H9 (cell line): ENCODE data around the gene ARHGAP8. TPM values are rescaled to one million over a fixed set of nuclear protein-coding genes. Genes with fewer than 3 reads are reported as not detected.

Experiments used
- DNase-seq: peaks from one replicate; pipeline ENCODE4 v3.0.0-alpha.2; 2017
- H2AFZ ChIP-seq: one replicate; pipeline ENCODE4 v1.6.1; 2013; ENCODE audit warnings: mild to moderate bottlenecking, low read length, control low read depth, moderate library complexity
- H2AK5ac ChIP-seq: 2 replicates; pipeline ENCODE4 v1.6.1; 2013; ENCODE audit warnings: low read length, control low read depth, mixed read lengths; ENCODE audit not compliant: insufficient read length
- H2BK120ac ChIP-seq: one replicate; pipeline ENCODE4 v1.6.1; 2013; ENCODE audit warnings: low read depth, mild to moderate bottlenecking, low read length, control low read depth, inconsistent platforms; ENCODE audit not compliant: poor library complexity, severe bottlenecking
- H2BK12ac ChIP-seq: 2 replicates; pipeline ENCODE4 v1.6.1; 2013; ENCODE audit warnings: low read length, control low read depth, mixed read lengths, low read depth; ENCODE audit not compliant: insufficient read length
- H2BK15ac ChIP-seq: 2 replicates; pipeline ENCODE4 v1.6.1; 2013; ENCODE audit warnings: low read depth, low read length, control low read depth
- H2BK20ac ChIP-seq: one replicate; pipeline ENCODE4 v1.6.1; 2013; ENCODE audit warnings: low read depth, mild to moderate bottlenecking, low read length, control low read depth, inconsistent platforms; ENCODE audit not compliant: poor library complexity, severe bottlenecking
- H2BK5ac ChIP-seq: 2 replicates; pipeline ENCODE4 v1.6.1; 2013; ENCODE audit warnings: low read length, control low read depth, mixed read lengths; ENCODE audit not compliant: insufficient read length
- H3K14ac ChIP-seq: 2 replicates; pipeline ENCODE4 v1.6.1; 2013; ENCODE audit warnings: low read length, control low read depth; ENCODE audit not compliant: insufficient read depth
- H3K18ac ChIP-seq: 2 replicates; pipeline ENCODE4 v1.6.1; 2013; ENCODE audit warnings: low read depth, mild to moderate bottlenecking, mixed read lengths, low read length, control low read depth; ENCODE audit not compliant: insufficient read length
- H3K23ac ChIP-seq: 2 replicates; pipeline ENCODE4 v1.6.1; 2013; ENCODE audit warnings: low read length, control low read depth, mixed read lengths, low read depth; ENCODE audit not compliant: insufficient read length
- H3K23me2 ChIP-seq: 2 replicates; pipeline ENCODE4 v1.6.1; 2013; ENCODE audit warnings: low read depth, mild to moderate bottlenecking, mixed read lengths, low read length, control low read depth; ENCODE audit not compliant: insufficient read length, poor library complexity, severe bottlenecking
- H3K27ac ChIP-seq: 2 replicates; pipeline ENCODE4 v1.5.1; 2013; ENCODE audit warnings: low read length, control low read depth, mixed read lengths, low read depth; ENCODE audit not compliant: insufficient read length
- H3K27me3 ChIP-seq: 2 replicates; pipeline ENCODE4 v1.6.1; 2013; ENCODE audit warnings: low read length, control low read depth, inconsistent platforms; ENCODE audit not compliant: insufficient read depth
- H3K4ac ChIP-seq: 2 replicates; pipeline ENCODE4 v1.6.1; 2013; ENCODE audit warnings: low read depth, mild to moderate bottlenecking, control low read depth, inconsistent platforms, low read length, moderate library complexity
- H3K4me1 ChIP-seq: 2 replicates; pipeline ENCODE4 v1.6.1; 2013; ENCODE audit warnings: low read length, control low read depth, inconsistent platforms; ENCODE audit not compliant: insufficient read depth
- H3K4me2 ChIP-seq: 2 replicates; pipeline ENCODE4 v1.6.1; 2013; ENCODE audit warnings: low read length, control low read depth, mixed read lengths; ENCODE audit not compliant: insufficient read length, insufficient read depth
- H3K56ac ChIP-seq: 2 replicates; pipeline ENCODE4 v1.6.1; 2013; ENCODE audit warnings: low read depth, mild to moderate bottlenecking, mixed read lengths, low read length, control low read depth; ENCODE audit not compliant: insufficient read length
- H3K79me1 ChIP-seq: 2 replicates; pipeline ENCODE4 v1.6.1; 2013; ENCODE audit warnings: low read depth, mild to moderate bottlenecking, moderate library complexity, low read length, control low read depth, inconsistent platforms; ENCODE audit not compliant: insufficient read depth, poor library complexity, severe bottlenecking
- H3K79me2 ChIP-seq: 2 replicates; pipeline ENCODE4 v1.6.1; 2013; ENCODE audit warnings: low read length, control low read depth, inconsistent platforms; ENCODE audit not compliant: insufficient read depth
- H3K9ac ChIP-seq: 2 replicates; pipeline ENCODE4 v1.6.1; 2013; ENCODE audit warnings: low read length, control low read depth, mixed read lengths; ENCODE audit not compliant: insufficient read length; ENCODE audit errors: extremely low read depth
- H3K9me3 ChIP-seq: one replicate; pipeline ENCODE4 v1.6.1; 2013; ENCODE audit warnings: low read depth, low read length, inconsistent platforms; ENCODE audit not compliant: control insufficient read depth
- H3T11ph ChIP-seq: one replicate; pipeline ENCODE4 v1.6.1; 2013; ENCODE audit warnings: mild to moderate bottlenecking, low read length, control low read depth, inconsistent platforms
- H4K20me1 ChIP-seq: one replicate; pipeline ENCODE4 v1.6.1; 2013; ENCODE audit not compliant: control insufficient read depth, insufficient read length, insufficient read depth
- H4K5ac ChIP-seq: 2 replicates; pipeline ENCODE4 v1.6.1; 2013; ENCODE audit warnings: low read depth, mild to moderate bottlenecking, mixed read lengths, low read length, control low read depth; ENCODE audit not compliant: insufficient read length
- H4K8ac ChIP-seq: replicated peaks from 2 replicates; pipeline ENCODE4 v1.6.1; 2013; ENCODE audit warnings: low read length, control low read depth, mixed read lengths, low read depth; ENCODE audit not compliant: insufficient read length
- H4K91ac ChIP-seq: 2 replicates; pipeline ENCODE4 v1.6.1; 2013; ENCODE audit warnings: low read depth, mild to moderate bottlenecking, moderate library complexity, mixed read lengths, low read length, control low read depth; ENCODE audit not compliant: insufficient read length
- H3K27ac Mint-ChIP-seq, 3 experiments: 2 replicates in 2 of 3; 3 replicates in 1 of 3; pipeline ENCODE4 v1.8.0; 2020 to 2021; ENCODE audit warnings: mixed read lengths in 3 of 3, mild to moderate bottlenecking in 1 of 3, moderate library complexity in 1 of 3
- H3K27me3 Mint-ChIP-seq: 2 replicates; pipeline ENCODE4 v1.8.0; 2021; ENCODE audit warnings: low read depth, mild to moderate bottlenecking, moderate library complexity, mixed read lengths
- H3K36me3 Mint-ChIP-seq, 3 experiments: 2 replicates in 2 of 3; 3 replicates in 1 of 3; pipeline ENCODE4 v1.8.0; 2020 to 2021; ENCODE audit warnings: low read depth in 3 of 3, mixed read lengths in 3 of 3; ENCODE audit not compliant: insufficient read depth in 1 of 3
- H3K4me1 Mint-ChIP-seq, 2 experiments: 2 replicates each; pipeline ENCODE4 v1.8.0; 2020; ENCODE audit warnings: mixed read lengths in 2 of 2
- H3K4me3 Mint-ChIP-seq, 2 experiments: 2 replicates in 1 of 2; 3 replicates in 1 of 2; pipeline ENCODE4 v1.8.0; 2020 to 2021; ENCODE audit warnings: mild to moderate bottlenecking in 2 of 2, mixed read lengths in 2 of 2, moderate library complexity in 1 of 2
- H3K9me3 Mint-ChIP-seq, 2 experiments: 2 replicates in 1 of 2; 3 replicates in 1 of 2; pipeline ENCODE4 v1.8.0; 2020; ENCODE audit warnings: mild to moderate bottlenecking in 2 of 2, mixed read lengths in 2 of 2, moderate library complexity in 1 of 2
- CTCF ChIP-seq: fragments of 200-600 bp; sonication (generic); conservative IDR thresholded peaks from 3 replicates; pipeline ENCODE4 v1.8.0; 2021; ENCODE audit warnings: antibody characterized with exemption, mild to moderate bottlenecking
- WGBS: extraction: QIAGEN DNeasy Blood & Tissue Kit; methylation state at CpG from one replicate; pipeline ENCODE4 v1.1.7; 2013; ENCODE audit warnings: missing lambda C conversion rate, low lambda C conversion rate, mixed read lengths; ENCODE audit not compliant: insufficient read length; ENCODE audit errors: extremely low coverage; 5-methylcytosine and 5-hydroxymethylcytosine counted together
- total RNA-seq: library from RNA; stranded (reverse); gene quantifications from 2 replicates; pipeline ENCODE4 v1.2.1, GENCODE V29; 2021

The ARHGAP8 gene
- total RNA-seq, 1 experiment from 2014 or later, result 35.4 TPM

GRCh38 chr22:44848791-44849420 is 96.5 kb downstream of the ARHGAP8 start:
- Histone ChIP-seq H3K4me1 (no peaks in the 10 kb centered on the region), H3K23me2 (no peaks in the 10 kb centered on the region), H2BK12ac (no peak overlapping the region), H3K4me2 (no peak overlapping the region), H3K79me2 (no peaks in the 10 kb centered on the region), H2AFZ (no peak overlapping the region), H4K20me1 (no peaks in the 10 kb centered on the region), H3K14ac (no peak overlapping the region), H2BK5ac (no peak overlapping the region), H3K27ac (no peak overlapping the region), H3K56ac (no peak overlapping the region), H3K9ac (no peak overlapping the region), H3K23ac (no peak overlapping the region), H3K27me3 (no peaks in the 10 kb centered on the region), H3K18ac (no peak overlapping the region), H2BK15ac (no peak overlapping the region), H2BK120ac (no peak overlapping the region), H3K4ac (no peak overlapping the region), H4K91ac (no peak overlapping the region), H3K79me1 (no peaks in the 10 kb centered on the region), H3T11ph (no peak overlapping the region), H2AK5ac (no peak overlapping the region), H4K5ac (no peak overlapping the region), H3K9me3 (no peaks in the 10 kb centered on the region), H4K8ac (no peak overlapping the region), H2BK20ac (no peak overlapping the region)
- H3K4me3 Mint-ChIP-seq, result no peak overlapping the region
- H3K36me3 Mint-ChIP-seq, result peaks cover 13 to 26% (median 20%) of the 10 kb centered on the region in 3 experiments
- peaks cover 0 to 6% of the 10 kb centered on the region in 2 experiments; a peak in 3 of 5 replicates for H3K9me3 Mint-ChIP-seq
- no peak for DNase-seq
- no peaks in the 10 kb centered on the region; the same call in 1 of the 2 replicates for H3K27me3 Mint-ChIP-seq
- no peak overlapping the region for H3K27ac Mint-ChIP-seq
- H3K4me1 Mint-ChIP-seq, result peaks cover 0 to 5% of the 10 kb centered on the region in 2 experiments
- no peak for TF ChIP-seq CTCF
- no CpG with 5 or more reads among the region's 21 CpGs for WGBS
